ENCODE measurements around the gene SUCLG2.

The SUCLG2 gene

DNA sequence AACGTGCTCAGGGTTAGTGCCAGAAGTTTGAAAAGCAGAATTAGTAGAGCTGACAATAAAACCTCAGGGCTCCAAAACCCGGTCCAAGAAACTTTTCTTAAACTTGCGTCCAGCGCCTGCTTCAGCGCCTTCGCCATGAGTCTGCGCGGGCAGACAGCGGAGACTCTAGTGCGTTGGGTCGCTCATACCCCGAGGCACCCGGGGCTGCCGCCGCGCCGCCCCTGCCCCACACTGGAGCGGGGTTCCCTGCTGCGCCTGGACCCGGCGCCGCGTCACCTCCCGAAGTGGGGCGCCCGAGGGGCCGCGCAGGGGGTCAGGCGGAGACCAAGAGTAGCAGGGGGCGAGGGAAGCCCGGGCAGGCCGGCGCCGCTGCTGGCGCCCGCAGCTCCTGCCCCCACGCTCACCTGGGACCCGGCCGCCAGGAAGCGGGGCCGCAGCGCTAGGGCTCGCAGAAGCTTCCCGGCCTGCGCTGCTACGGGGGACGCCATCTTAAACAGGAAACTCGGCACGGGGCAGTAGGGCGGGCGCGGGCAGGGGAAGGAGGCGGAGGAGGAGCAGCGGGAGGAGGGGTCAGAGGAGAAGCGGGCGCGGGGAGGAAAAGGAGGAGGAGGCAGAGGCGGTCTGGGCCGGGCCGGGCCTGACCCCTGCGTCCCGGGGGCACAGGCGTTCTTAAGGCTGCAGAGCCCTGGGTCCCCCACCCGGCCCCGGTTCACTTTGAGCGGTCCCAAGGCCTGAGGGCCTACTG, at the start of gene SUCLG2:
Gene SUCLG2 (minus strand): TSS at position 514 of the 745 bp plus-strand sequence. CDS start 26 bp downstream, at position 488.
- Histone ChIP-seq H3K9me3 (ENCODE audit: control insufficient read depth in 2 of 2, low read length in 2 of 2) (no peaks in the 10 kb centered on the region), H3K9ac (ENCODE audit: low read length in 2 of 2) (peak within 1 kb of the TSS; percentile 83 to 95), H3K27ac (ENCODE audit: low read length) (peak within 1 kb of the TSS; percentile 85), H3K36me3 (ENCODE audit: control insufficient read depth in 2 of 2, insufficient read depth in 2 of 2, low read length in 2 of 2) (no peaks in the 10 kb centered on the region), H3K4me3 (ENCODE audit: low read length in 2 of 2) (peak within 1 kb of the TSS; percentile 68 to 95), H3K27me3 (ENCODE audit: control insufficient read depth in 1 of 2, insufficient read depth in 2 of 2, low read length in 2 of 2) (no peaks in the 10 kb centered on the region), H3K4me1 (ENCODE audit: control insufficient read depth, insufficient read depth, low read length) (peaks cover 8% of the 10 kb centered on the region)

GRCh38 chr3:67700596-67700995, 46.2 kb upstream of the SUCLG2 start:
- Histone ChIP-seq H3K4me3 (ENCODE audit: low read length in 2 of 2) (no peak overlapping the region), H3K27me3 (ENCODE audit: control insufficient read depth in 1 of 2, insufficient read depth in 2 of 2, low read length in 2 of 2) (no peaks in the 10 kb centered on the region), H3K9me3 (ENCODE audit: control insufficient read depth in 2 of 2, low read length in 2 of 2) (no peaks in the 10 kb centered on the region), H3K27ac (ENCODE audit: low read length) (no peak overlapping the region), H3K36me3 (ENCODE audit: control insufficient read depth in 2 of 2, insufficient read depth in 2 of 2, low read length in 2 of 2) (no peaks in the 10 kb centered on the region), H3K4me1 (ENCODE audit: control insufficient read depth, insufficient read depth, low read length) (no peaks in the 10 kb centered on the region), H3K9ac (ENCODE audit: low read length in 2 of 2) (no peak overlapping the region)

DNA sequence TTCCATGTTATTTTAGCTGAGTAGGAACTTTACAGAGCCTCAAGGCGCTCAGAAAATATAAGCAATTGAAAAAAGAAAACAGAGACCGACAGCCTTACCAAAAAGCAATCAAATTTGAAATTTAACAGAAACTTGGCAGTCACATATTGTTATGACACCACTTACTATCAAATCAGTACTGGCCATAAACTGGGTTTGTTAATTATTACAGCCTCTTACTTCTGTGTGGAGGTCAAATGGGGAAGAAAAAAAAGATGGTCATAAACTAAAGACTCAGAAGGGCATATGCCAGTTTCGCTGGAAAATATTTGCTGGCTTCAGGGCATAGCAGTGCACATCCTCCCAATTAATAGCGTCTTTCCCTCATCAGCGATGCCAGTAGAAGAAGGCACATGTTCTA, 45.5 kb upstream of the SUCLG2 start:
- Histone ChIP-seq H3K27ac (ENCODE audit: low read length) (no peak overlapping the region), H3K27me3 (ENCODE audit: control insufficient read depth in 1 of 2, insufficient read depth in 2 of 2, low read length in 2 of 2) (no peaks in the 10 kb centered on the region), H3K4me1 (ENCODE audit: control insufficient read depth, insufficient read depth, low read length) (no peaks in the 10 kb centered on the region), H3K9me3 (ENCODE audit: control insufficient read depth in 2 of 2, low read length in 2 of 2) (no peaks in the 10 kb centered on the region), H3K9ac (ENCODE audit: low read length in 2 of 2) (no peak overlapping the region), H3K36me3 (ENCODE audit: control insufficient read depth in 2 of 2, insufficient read depth in 2 of 2, low read length in 2 of 2) (no peaks in the 10 kb centered on the region), H3K4me3 (ENCODE audit: low read length in 2 of 2) (no peak overlapping the region)

GRCh38 chr3:67692621-67693020, 38.2 kb upstream of the SUCLG2 start:
- Histone ChIP-seq H3K9ac (ENCODE audit: low read length in 2 of 2) (no peak overlapping the region), H3K4me3 (ENCODE audit: low read length in 2 of 2) (no peak overlapping the region), H3K36me3 (ENCODE audit: control insufficient read depth in 2 of 2, insufficient read depth in 2 of 2, low read length in 2 of 2) (no peaks in the 10 kb centered on the region), H3K9me3 (ENCODE audit: control insufficient read depth in 2 of 2, low read length in 2 of 2) (no peaks in the 10 kb centered on the region), H3K4me1 (ENCODE audit: control insufficient read depth, insufficient read depth, low read length) (no peaks in the 10 kb centered on the region), H3K27me3 (ENCODE audit: control insufficient read depth in 1 of 2, insufficient read depth in 2 of 2, low read length in 2 of 2) (no peaks in the 10 kb centered on the region), H3K27ac (ENCODE audit: low read length) (no peak overlapping the region)

DNA sequence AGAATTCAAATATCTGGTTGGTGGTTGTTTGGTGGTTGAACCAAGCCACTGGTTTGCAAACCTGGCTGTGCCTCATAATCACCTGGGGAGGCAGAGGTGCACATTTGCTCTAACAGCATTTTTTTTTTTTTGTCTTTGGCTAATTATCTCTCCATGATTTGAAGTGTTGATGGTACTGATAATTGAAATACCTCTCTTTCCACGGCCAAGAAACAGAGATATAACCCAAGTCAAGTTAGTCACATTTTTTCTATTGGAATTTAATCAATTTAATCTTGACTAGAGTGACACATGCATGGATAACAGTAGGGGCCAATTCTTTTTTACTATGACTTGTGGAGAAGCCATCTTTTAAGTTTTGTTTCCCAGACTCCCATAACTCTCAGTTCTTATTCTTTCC, 37.5 kb upstream of the SUCLG2 start:
- Histone ChIP-seq H3K27me3 (ENCODE audit: control insufficient read depth in 1 of 2, insufficient read depth in 2 of 2, low read length in 2 of 2) (no peaks in the 10 kb centered on the region), H3K27ac (ENCODE audit: low read length) (no peak overlapping the region), H3K36me3 (ENCODE audit: control insufficient read depth in 2 of 2, insufficient read depth in 2 of 2, low read length in 2 of 2) (no peaks in the 10 kb centered on the region), H3K4me1 (ENCODE audit: control insufficient read depth, insufficient read depth, low read length) (no peaks in the 10 kb centered on the region), H3K4me3 (ENCODE audit: low read length in 2 of 2) (no peak overlapping the region), H3K9me3 (ENCODE audit: control insufficient read depth in 2 of 2, low read length in 2 of 2) (no peaks in the 10 kb centered on the region), H3K9ac (ENCODE audit: low read length in 2 of 2) (no peak overlapping the region)

- Histone ChIP-seq H3K4me1 (ENCODE audit: control insufficient read depth, insufficient read depth, low read length) (no peaks in the 10 kb centered on the region), H3K9ac (ENCODE audit: low read length in 2 of 2) (no peak overlapping the region), H3K4me3 (ENCODE audit: low read length in 2 of 2) (no peak overlapping the region), H3K27ac (ENCODE audit: low read length) (no peak overlapping the region), H3K36me3 (ENCODE audit: control insufficient read depth in 2 of 2, insufficient read depth in 2 of 2, low read length in 2 of 2) (no peaks in the 10 kb centered on the region), H3K9me3 (ENCODE audit: control insufficient read depth in 2 of 2, low read length in 2 of 2) (no peaks in the 10 kb centered on the region), H3K27me3 (ENCODE audit: control insufficient read depth in 1 of 2, insufficient read depth in 2 of 2, low read length in 2 of 2) (no peaks in the 10 kb centered on the region)
Measured at GRCh38 chr3:67691207-67691606, 36.8 kb upstream of the SUCLG2 start.

DNA sequence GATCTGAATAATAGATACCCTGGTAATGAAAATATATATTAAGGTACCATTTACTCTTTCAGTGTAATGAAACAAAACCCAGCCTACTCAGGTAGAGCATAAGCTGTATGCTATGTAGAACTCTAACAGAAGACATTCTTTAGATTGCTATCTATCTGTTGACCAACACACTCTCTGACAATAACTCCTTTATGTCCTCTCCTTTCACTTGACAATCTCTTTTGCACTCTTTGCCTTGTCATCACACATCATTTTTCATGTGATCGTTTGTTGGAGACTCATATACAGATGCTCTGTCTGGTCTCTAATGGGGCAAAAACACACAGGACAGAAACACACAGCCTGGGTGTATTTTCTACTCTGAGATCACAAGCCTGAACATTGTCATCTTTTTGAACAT, 35.4 kb upstream of the SUCLG2 start:
- H3K27me3 ChIP-seq (ENCODE audit: control insufficient read depth in 1 of 2, insufficient read depth in 2 of 2, low read length in 2 of 2): no peaks in the 10 kb centered on the region
- H3K4me1 ChIP-seq (ENCODE audit: control insufficient read depth, insufficient read depth, low read length): no peaks in the 10 kb centered on the region
- no peak overlapping the region for H3K9ac ChIP-seq (ENCODE audit: low read length in 2 of 2)
- no peaks in the 10 kb centered on the region for H3K9me3 ChIP-seq (ENCODE audit: control insufficient read depth in 2 of 2, low read length in 2 of 2)
- H3K36me3 ChIP-seq (ENCODE audit: control insufficient read depth in 2 of 2, insufficient read depth in 2 of 2, low read length in 2 of 2): no peaks in the 10 kb centered on the region
- H3K27ac ChIP-seq (ENCODE audit: low read length): no peak overlapping the region
- no peak overlapping the region for H3K4me3 ChIP-seq (ENCODE audit: low read length in 2 of 2)

DNA sequence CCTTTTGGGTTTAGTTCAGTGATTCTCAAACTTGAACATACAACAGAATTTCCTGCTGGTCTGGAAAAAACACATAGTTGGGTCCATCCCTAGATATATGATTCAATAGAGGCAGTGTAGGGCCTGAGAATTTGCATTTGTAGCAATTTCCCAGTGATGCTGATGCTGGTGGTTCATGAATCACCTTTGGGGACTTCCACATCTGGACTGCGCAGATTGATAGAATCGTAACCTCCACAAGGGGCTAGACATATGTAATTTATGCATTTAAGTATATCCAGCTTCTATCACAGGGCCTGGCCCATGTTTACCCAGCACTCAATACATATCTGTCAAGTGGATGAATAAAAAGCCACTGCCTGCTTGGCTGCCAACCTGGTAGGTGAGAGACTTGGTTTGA, 33.8 kb upstream of the SUCLG2 start:
- Histone ChIP-seq H3K36me3 (ENCODE audit: control insufficient read depth in 2 of 2, insufficient read depth in 2 of 2, low read length in 2 of 2) (no peaks in the 10 kb centered on the region), H3K27me3 (ENCODE audit: control insufficient read depth in 1 of 2, insufficient read depth in 2 of 2, low read length in 2 of 2) (no peaks in the 10 kb centered on the region)

GRCh38 chr3:67686069-67686468, 31.7 kb upstream of the SUCLG2 start:
- H3K4me3 ChIP-seq (ENCODE audit: low read length in 2 of 2): no peak overlapping the region
- no peaks in the 10 kb centered on the region for H3K36me3 ChIP-seq (ENCODE audit: control insufficient read depth in 2 of 2, insufficient read depth in 2 of 2, low read length in 2 of 2)
- H3K27me3 ChIP-seq (ENCODE audit: control insufficient read depth in 1 of 2, insufficient read depth in 2 of 2, low read length in 2 of 2): no peaks in the 10 kb centered on the region
- no peak overlapping the region for H3K9ac ChIP-seq (ENCODE audit: low read length in 2 of 2)
- no peaks in the 10 kb centered on the region for H3K4me1 ChIP-seq (ENCODE audit: control insufficient read depth, insufficient read depth, low read length)
- no peaks in the 10 kb centered on the region for H3K9me3 ChIP-seq (ENCODE audit: control insufficient read depth in 2 of 2, low read length in 2 of 2)
- H3K27ac ChIP-seq (ENCODE audit: low read length): no peak overlapping the region

More for the DNA sequence above, 33.8 kb upstream of the SUCLG2 start:
- H3K27ac ChIP-seq (ENCODE audit: low read length): no peak overlapping the region
- H3K4me3 ChIP-seq (ENCODE audit: low read length in 2 of 2): no peak overlapping the region
- H3K4me1 ChIP-seq (ENCODE audit: control insufficient read depth, insufficient read depth, low read length): no peaks in the 10 kb centered on the region
- H3K9ac ChIP-seq (ENCODE audit: low read length in 2 of 2): no peak overlapping the region
- H3K9me3 ChIP-seq (ENCODE audit: control insufficient read depth in 2 of 2, low read length in 2 of 2): no peaks in the 10 kb centered on the region

DNA sequence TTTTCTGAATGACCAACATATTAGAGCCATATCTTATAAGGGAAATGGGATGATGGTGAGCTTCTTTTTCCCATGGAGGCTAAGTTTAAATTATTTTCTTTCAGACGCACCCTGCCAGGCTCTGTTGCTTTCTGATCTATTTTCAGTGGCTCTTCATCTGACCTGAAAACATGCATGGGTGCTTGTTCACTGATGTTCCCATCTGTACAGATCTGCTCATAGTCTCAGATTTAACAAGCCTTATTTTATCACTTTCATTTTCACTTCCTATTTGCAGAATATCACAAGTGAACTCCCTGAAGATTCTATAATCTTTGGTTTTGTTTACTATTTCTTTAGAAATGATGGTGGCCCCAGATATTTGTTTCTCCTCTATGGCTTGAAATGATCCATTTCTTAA, 31.1 kb upstream of the SUCLG2 start:
- Histone ChIP-seq H3K9me3 (ENCODE audit: control insufficient read depth in 2 of 2, low read length in 2 of 2) (no peaks in the 10 kb centered on the region), H3K27ac (ENCODE audit: low read length) (no peak overlapping the region), H3K4me1 (ENCODE audit: control insufficient read depth, insufficient read depth, low read length) (no peaks in the 10 kb centered on the region), H3K4me3 (ENCODE audit: low read length in 2 of 2) (no peak overlapping the region), H3K9ac (ENCODE audit: low read length in 2 of 2) (no peak overlapping the region), H3K27me3 (ENCODE audit: control insufficient read depth in 1 of 2, insufficient read depth in 2 of 2, low read length in 2 of 2) (no peaks in the 10 kb centered on the region), H3K36me3 (ENCODE audit: control insufficient read depth in 2 of 2, insufficient read depth in 2 of 2, low read length in 2 of 2) (no peaks in the 10 kb centered on the region)

DNA sequence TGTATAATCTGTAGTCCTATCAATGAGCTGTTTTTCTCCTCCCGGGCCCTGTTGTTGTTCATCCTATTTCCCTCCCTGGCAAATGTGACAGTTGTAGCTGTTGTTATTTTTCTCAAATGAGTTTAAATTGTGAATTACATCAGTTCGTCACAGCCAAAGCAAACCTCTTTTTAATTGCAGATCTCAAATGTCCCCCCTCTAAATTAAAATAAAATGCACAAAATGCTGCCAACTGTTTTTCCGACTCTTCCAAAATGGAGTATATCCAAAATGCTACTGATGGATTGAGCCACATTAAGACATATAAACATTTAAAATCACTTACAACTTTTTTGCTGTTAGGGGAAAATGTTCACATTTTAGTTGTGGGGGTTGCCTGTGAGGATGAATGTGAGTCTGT, 29.8 kb upstream of the SUCLG2 start:
- Histone ChIP-seq H3K4me1 (ENCODE audit: control insufficient read depth, insufficient read depth, low read length) (no peaks in the 10 kb centered on the region), H3K9me3 (ENCODE audit: control insufficient read depth in 2 of 2, low read length in 2 of 2) (no peaks in the 10 kb centered on the region), H3K4me3 (ENCODE audit: low read length in 2 of 2) (no peak overlapping the region), H3K9ac (ENCODE audit: low read length in 2 of 2) (no peak overlapping the region), H3K36me3 (ENCODE audit: control insufficient read depth in 2 of 2, insufficient read depth in 2 of 2, low read length in 2 of 2) (no peaks in the 10 kb centered on the region), H3K27me3 (ENCODE audit: control insufficient read depth in 1 of 2, insufficient read depth in 2 of 2, low read length in 2 of 2) (no peaks in the 10 kb centered on the region), H3K27ac (ENCODE audit: low read length) (no peak overlapping the region)
